GM21825 (cell line): ENCODE measurements around the gene TRPT1.

Experiments used
- ATAC-seq: cut with Tn5 transposase; IDR thresholded peaks from one replicate; pipeline ENCODE4 v1.9.1; 2021; ENCODE audit warnings: mild to moderate bottlenecking, moderate library complexity; ENCODE audit not compliant: unreplicated experiment

TRPT1 gene

DNA sequence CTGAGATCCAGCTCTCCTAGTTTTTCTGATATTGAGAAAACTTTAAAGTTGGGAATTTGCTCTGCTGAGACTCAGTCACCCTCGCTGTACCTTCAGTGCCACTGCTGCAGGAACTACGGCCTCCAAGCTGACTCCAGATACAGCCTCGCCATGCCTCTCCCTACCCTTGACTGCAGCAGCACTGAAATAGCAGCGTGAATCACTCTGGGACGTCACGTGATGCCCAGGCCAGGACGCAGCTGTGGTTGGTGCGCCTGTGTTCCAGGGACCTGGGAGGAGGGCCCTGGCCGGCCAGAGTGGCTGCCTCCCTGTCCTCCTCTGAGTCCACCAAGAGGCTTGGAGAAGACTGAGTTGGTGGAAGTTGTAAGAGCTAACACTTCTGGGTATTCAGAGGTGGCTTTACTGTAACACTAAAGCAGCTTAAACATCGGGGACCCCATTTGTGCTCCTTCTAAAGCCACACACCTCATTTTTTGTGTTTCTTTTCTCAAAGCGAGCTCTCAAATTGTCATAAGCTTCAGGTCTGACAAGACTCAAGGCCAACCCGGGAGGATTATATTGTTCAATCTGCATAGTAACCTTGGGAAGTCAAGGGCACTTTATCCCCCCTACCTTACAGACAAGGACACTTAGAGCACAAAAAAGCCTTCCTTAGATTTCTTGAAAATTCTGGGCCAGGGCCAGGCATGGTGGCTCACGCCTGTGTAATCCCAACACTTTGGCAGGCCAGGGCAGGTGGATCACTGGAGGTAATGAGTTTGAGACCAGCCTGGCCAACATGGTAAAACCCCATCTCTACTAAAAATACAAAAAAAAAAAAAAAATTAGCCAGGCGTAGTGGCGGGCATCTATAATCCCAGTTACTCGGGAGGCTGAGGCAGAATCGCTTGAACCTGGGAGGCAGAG lies 44.2 kb downstream of the TRPT1 start:
- no peak for ATAC-seq

GRCh38 chr11:64180891-64181290 lies 45.1 kb downstream of the TRPT1 start:
- ATAC-seq = no peak

DNA sequence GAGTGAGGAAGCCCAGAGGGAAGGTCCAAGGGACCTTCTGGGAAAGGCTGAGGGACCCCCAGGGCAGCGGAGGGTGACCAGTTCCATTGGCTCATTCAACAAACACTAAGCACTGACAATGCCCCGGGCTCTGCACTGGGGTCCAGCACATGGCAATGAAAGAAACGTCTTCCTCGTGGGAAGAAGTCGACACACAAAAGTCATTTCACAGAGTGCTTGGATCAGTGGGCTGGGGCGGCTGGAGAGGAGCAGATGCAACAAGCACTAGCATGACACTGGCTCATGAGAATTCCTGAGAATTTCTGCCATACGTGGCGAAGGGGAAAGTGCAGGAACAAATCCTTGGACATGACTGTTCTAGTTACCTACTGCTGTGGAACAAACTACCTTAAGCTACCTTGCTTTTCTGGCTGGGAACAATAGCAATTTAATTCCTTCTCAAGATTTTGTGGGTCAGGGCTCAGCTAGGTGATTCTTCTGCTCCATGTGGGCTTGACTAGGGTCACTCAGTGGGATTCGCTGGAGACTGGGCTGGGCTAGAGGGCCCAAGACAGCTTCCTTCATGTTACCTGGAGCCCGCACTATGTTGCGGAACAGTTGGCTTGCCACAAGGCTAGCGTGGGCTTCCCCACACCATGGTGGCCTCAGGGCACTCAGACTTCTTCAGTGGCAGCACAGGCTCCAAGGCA lies 46.9 kb downstream of the TRPT1 start:
- ATAC-seq = no peak

- ATAC-seq = no peak
Observed at GRCh38 chr11:64178203-64178602, 47.8 kb downstream of the TRPT1 start.

DNA sequence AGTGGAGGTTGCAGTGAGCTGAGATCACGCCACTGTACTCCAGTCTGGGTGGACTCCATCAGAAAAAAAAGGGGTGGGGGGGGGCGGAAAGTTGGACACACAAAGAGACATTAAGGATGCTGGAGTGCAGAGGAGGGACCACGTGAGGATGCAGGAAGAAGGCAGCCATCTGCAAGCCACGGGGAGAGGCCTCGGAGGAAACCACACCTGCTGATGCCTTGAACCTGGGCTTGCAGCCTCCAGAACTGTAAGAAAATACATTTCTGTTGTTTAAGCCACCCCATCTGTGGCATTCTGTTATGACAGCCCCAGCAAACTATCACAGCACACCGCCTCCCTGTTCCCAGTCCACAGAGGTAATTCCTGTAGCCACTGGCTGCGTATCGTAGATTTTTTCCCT lies 49.2 kb downstream of the TRPT1 start:
- no peak for ATAC-seq
